Keratinocyte (primary cell): ENCODE data around the gene FBXL14.
A peak's percentile ranks its signal among the peaks of the same experiment; 100 is the strongest.

ENCODE experiments used
- CTCF ChIP-seq, 3 experiments: IDR thresholded peaks in 1 of 3; conservative IDR thresholded peaks in 1 of 3; optimal IDR thresholded peaks in 1 of 3; 2 replicates in 2 of 3; 3 replicates in 1 of 3; pipeline versions ENCODE3 to v1.5.1; 2011; ENCODE audit warnings: low read length in 3 of 3, mild to moderate bottlenecking in 3 of 3, moderate library complexity in 2 of 3, control low read depth in 1 of 3, inconsistent platforms in 1 of 3; ENCODE audit not compliant: insufficient read depth in 2 of 3; ENCODE audit errors: extremely low read depth in 1 of 3
- EZH2 ChIP-seq: IDR thresholded peaks from one replicate; pipeline ENCODE4 v1.6.1; 2012; ENCODE audit warnings: inconsistent platforms, mild to moderate bottlenecking, low read length, moderate library complexity

GRCh38 chr12:1605129-1606020 is 11.0 kb upstream of the FBXL14 start:
- TF ChIP-seq CTCF (optimal IDR thresholded peaks at IDR 0.05 in 1 of 3, IDR thresholded peaks at IDR 0.05 in 1 of 3, conservative IDR thresholded peaks at IDR 0.05 in 1 of 3; ENCODE audit: extremely low read depth in 1 of 3, insufficient read depth in 2 of 3, low read length in 3 of 3), result peak; percentile 68 to 89 (median 86)
- no peak for TF ChIP-seq EZH2
